ENCODE measurements around the gene PRTG.
"Not testable (repeated sequence)": the region's sequence is repeated elsewhere in the genome, so short reads cannot be mapped to it uniquely, and the experiment has no call there.

The PRTG gene

GRCh38 chr15:55742927-55743728, at the start of gene PRTG:
Gene PRTG, minus strand, starts transcription at chr15:55743152. Its CDS starts 221 bp downstream, at chr15:55742931.
- DNase-seq, result no peak

GRCh38 chr15:55791551-55792400, 48.8 kb upstream of the PRTG start:
- no peak for DNase-seq

- peak; percentile 12 for DNase-seq
These were observed 46.2 kb upstream of the PRTG start for GRCh38 chr15:55789066-55789660.

GRCh38 chr15:55786341-55786740, 43.4 kb upstream of the PRTG start:
- no peak for DNase-seq

- not testable (repeated sequence) for DNase-seq
These were observed 42.6 kb upstream of the PRTG start for GRCh38 chr15:55785593-55785992.

GRCh38 chr15:55784286-55784685, 41.3 kb upstream of the PRTG start:
- DNase-seq, result no peak

GRCh38 chr15:55782901-55783300, 39.9 kb upstream of the PRTG start:
- no peak for DNase-seq

GRCh38 chr15:55780292-55780691, 37.3 kb upstream of the PRTG start:
- DNase-seq, result no peak

- no peak for DNase-seq
These were observed 36.0 kb upstream of the PRTG start for GRCh38 chr15:55778932-55779331.

- DNase-seq, result no peak
These were observed 32.4 kb upstream of the PRTG start for GRCh38 chr15:55775316-55775715.

- DNase-seq, result peak; percentile 3
These were observed 31.4 kb upstream of the PRTG start for GRCh38 chr15:55774113-55774970.

- DNase-seq, result no peak
These were observed 27.9 kb upstream of the PRTG start for GRCh38 chr15:55770806-55771205.

GRCh38 chr15:55770261-55770660, 27.3 kb upstream of the PRTG start:
- DNase-seq, result no peak

GRCh38 chr15:55768670-55769185, 25.8 kb upstream of the PRTG start:
- no peak for DNase-seq

- no peak for DNase-seq
These were observed 23.7 kb upstream of the PRTG start for GRCh38 chr15:55766676-55767075.

- DNase-seq, result no peak
These were observed 21.4 kb upstream of the PRTG start for GRCh38 chr15:55764398-55764797.

- DNase-seq, result no peak
These were observed 15.6 kb upstream of the PRTG start for GRCh38 chr15:55758580-55758986.

- not testable (repeated sequence) for DNase-seq
These were observed 10.5 kb upstream of the PRTG start for GRCh38 chr15:55753433-55753832.

- DNase-seq, result no peak
These were observed 7.8 kb upstream of the PRTG start for GRCh38 chr15:55750706-55751105.

- DNase-seq, result no peak
These were observed 1.0 kb upstream of the PRTG start for GRCh38 chr15:55743729-55744655.

- DNase-seq, result no peak
These were observed 440 bp downstream of the PRTG start for GRCh38 chr15:55742498-55742926.

Data from activated effector memory CD4-positive, alpha-beta T cell treated with Interleukin-2 at 50 U/mL for 16 hours (primary cell).